ENCODE data around the gene RFX7.

The RFX7 gene

GRCh38 chr15:56251315-56252095, 7.8 kb upstream of the RFX7 start:
- Histone ChIP-seq H2AFZ (ENCODE audit: low read depth, low read length) (no peak overlapping the region), H3K79me2 (ENCODE audit: insufficient read depth, low read length) (no peaks in the 10 kb centered on the region), H3K36me3 (ENCODE audit: insufficient read depth, low read length) (no peaks in the 10 kb centered on the region), H3K27ac (ENCODE audit: low read length) (no peak overlapping the region), H3K9ac (ENCODE audit: low read depth, low read length) (no peak overlapping the region), H3K9me3 (ENCODE audit: insufficient read depth, low read length, severe bottlenecking) (no peaks in the 10 kb centered on the region), H3K4me2 (ENCODE audit: insufficient read depth, low read length) (no peak overlapping the region), H3K27me3 (ENCODE audit: insufficient read depth, low read length, poor library complexity) (no peaks in the 10 kb centered on the region), H4K20me1 (ENCODE audit: insufficient read depth, low read length) (no peaks in the 10 kb centered on the region), H3K4me3 (ENCODE audit: low read depth in 1 of 2, low read length in 2 of 2) (no peak overlapping the region), H3K4me1 (ENCODE audit: insufficient read depth, low read length) (peaks cover 2% of the 10 kb centered on the region)
- no peak for ATAC-seq (ENCODE audit: insufficient read depth, low read depth)
- no peak for TF ChIP-seq CTCF (IDR thresholded peaks at IDR 0.05; ENCODE audit: borderline replicate concordance, extremely low read depth, low read length, poor library complexity, severe bottlenecking)
- no peak for TF ChIP-seq EZH2 (IDR thresholded peaks at IDR 0.05; ENCODE audit: borderline replicate concordance, low read depth, low read length, severe bottlenecking)
- DNase-seq = no peak

- no peak overlapping the region for H3K4me3 ChIP-seq (ENCODE audit: low read depth in 1 of 2, low read length in 2 of 2)
- H3K36me3 ChIP-seq (ENCODE audit: insufficient read depth, low read length) = no peaks in the 10 kb centered on the region
- H2AFZ ChIP-seq (ENCODE audit: low read depth, low read length) = no peak overlapping the region
- no peaks in the 10 kb centered on the region for H3K9me3 ChIP-seq (ENCODE audit: insufficient read depth, low read length, severe bottlenecking)
- no peaks in the 10 kb centered on the region for H3K79me2 ChIP-seq (ENCODE audit: insufficient read depth, low read length)
- peaks cover 10% of the 10 kb centered on the region for H3K4me1 ChIP-seq (ENCODE audit: insufficient read depth, low read length)
- no peak for DNase-seq
- TF ChIP-seq CTCF (IDR thresholded peaks at IDR 0.05; ENCODE audit: borderline replicate concordance, extremely low read depth, low read length, poor library complexity, severe bottlenecking) (no peak), EZH2 (IDR thresholded peaks at IDR 0.05; ENCODE audit: borderline replicate concordance, low read depth, low read length, severe bottlenecking) (no peak)
- no peak overlapping the region for H3K9ac ChIP-seq (ENCODE audit: low read depth, low read length)
- H3K4me2 ChIP-seq (ENCODE audit: insufficient read depth, low read length) = no peak overlapping the region
- H3K27ac ChIP-seq (ENCODE audit: low read length) = no peak overlapping the region
- H3K27me3 ChIP-seq (ENCODE audit: insufficient read depth, low read length, poor library complexity) = no peaks in the 10 kb centered on the region
- no peaks in the 10 kb centered on the region for H4K20me1 ChIP-seq (ENCODE audit: insufficient read depth, low read length)
- no peak for ATAC-seq (ENCODE audit: insufficient read depth, low read depth)
Measured at GRCh38 chr15:56250626-56251025, 6.9 kb upstream of the RFX7 start.

- H3K27me3 ChIP-seq (ENCODE audit: insufficient read depth, low read length, poor library complexity) = no peaks in the 10 kb centered on the region
- DNase-seq = no peak
Measured at GRCh38 chr15:56249092-56249491, 5.4 kb upstream of the RFX7 start.

More at GRCh38 chr15:56249092-56249491, 5.4 kb upstream of the RFX7 start:
- Histone ChIP-seq H3K9me3 (ENCODE audit: insufficient read depth, low read length, severe bottlenecking) (no peaks in the 10 kb centered on the region), H2AFZ (ENCODE audit: low read depth, low read length) (no peak overlapping the region), H3K4me1 (ENCODE audit: insufficient read depth, low read length) (peaks cover 22% of the 10 kb centered on the region), H3K4me3 (ENCODE audit: low read depth in 1 of 2, low read length in 2 of 2) (no peak overlapping the region), H3K79me2 (ENCODE audit: insufficient read depth, low read length) (peaks cover 12% of the 10 kb centered on the region), H3K9ac (ENCODE audit: low read depth, low read length) (no peak overlapping the region), H4K20me1 (ENCODE audit: insufficient read depth, low read length) (no peaks in the 10 kb centered on the region), H3K36me3 (ENCODE audit: insufficient read depth, low read length) (no peaks in the 10 kb centered on the region), H3K27ac (ENCODE audit: low read length) (no peak overlapping the region), H3K4me2 (ENCODE audit: insufficient read depth, low read length) (no peak overlapping the region)
- no peak for TF ChIP-seq EZH2 (IDR thresholded peaks at IDR 0.05; ENCODE audit: borderline replicate concordance, low read depth, low read length, severe bottlenecking)
- peak; percentile 61 for TF ChIP-seq CTCF (IDR thresholded peaks at IDR 0.05; ENCODE audit: borderline replicate concordance, extremely low read depth, low read length, poor library complexity, severe bottlenecking)
- ATAC-seq (ENCODE audit: insufficient read depth, low read depth) = no peak

Measured in DND-41 (cell line).